Coronary artery (tissue), 2 donors: ENCODE results near the gene TMED4.
"Not testable (repeated sequence)": the region's sequence is repeated elsewhere in the genome, so short reads cannot be mapped to it uniquely, and the experiment has no call there.

Experiments
- DNase-seq: peaks from one replicate; pipeline ENCODE4 v3.0.0-alpha.2; 2017; ENCODE audit warnings: low spot score
- H3K27ac ChIP-seq, 2 donors: fragments of 200-600 bp; sonication (generic); one replicate each; pipeline ENCODE4 v1.5.1; 2016 to 2019
- H3K4me3 ChIP-seq: fragments of 200-600 bp; sonication (generic); 2 replicates; pipeline ENCODE4 v1.5.1; 2016; ENCODE audit warnings: mild to moderate bottlenecking, moderate library complexity
- TF ChIP-seq, protein P1 (sequence below): fragments of 200-600 bp; sonication (generic); IDR thresholded peaks from one replicate; pipeline ENCODE4 v1.5.1; 2019; ENCODE audit warnings: antibody characterized with exemption

TMED4 gene

DNA sequence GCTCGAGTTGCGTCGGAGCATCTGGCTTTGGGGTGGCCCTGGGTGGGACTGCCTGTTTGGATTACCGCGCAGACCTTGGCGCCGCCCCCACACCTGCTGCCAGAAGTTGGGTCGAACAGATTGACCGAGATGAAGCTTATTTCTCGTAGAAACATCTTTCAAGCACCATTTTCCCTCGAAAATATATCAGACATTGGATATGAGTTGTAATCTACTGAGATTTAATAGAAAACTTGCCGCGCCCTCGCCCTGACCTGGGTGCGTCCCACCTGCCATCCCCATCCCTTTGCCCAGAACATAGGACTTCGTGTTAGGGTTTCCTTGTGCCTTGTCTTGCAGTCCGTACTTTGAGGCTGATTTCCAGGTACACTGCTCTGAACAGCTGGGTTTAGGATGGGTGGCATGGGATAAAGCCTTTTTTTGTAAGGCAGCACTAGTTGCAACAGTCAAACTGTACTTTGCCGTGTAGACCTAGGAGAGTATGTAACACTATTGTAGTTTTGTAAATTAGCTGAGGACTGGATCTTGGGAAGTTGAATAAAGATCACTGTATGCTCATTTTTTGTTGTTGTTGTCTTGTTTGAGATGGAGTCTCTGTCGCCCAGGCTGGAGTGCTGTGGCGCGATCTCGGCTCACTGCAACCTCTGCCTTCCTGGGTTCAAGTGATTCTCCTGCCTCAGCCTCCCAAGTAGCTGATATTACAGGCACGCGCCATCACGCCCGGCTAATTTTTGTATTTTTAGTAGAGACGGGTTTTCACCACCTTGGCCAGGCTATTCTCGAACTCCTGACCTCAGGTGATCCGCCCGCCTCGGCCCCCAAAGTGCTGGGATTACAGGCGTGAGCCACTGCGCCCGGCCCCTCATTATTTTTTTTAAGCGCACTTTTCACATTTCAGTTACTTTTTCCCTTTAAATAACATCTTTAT is 25.4 kb upstream of the TMED4 start:
- TF ChIP-seq, protein P1, sequence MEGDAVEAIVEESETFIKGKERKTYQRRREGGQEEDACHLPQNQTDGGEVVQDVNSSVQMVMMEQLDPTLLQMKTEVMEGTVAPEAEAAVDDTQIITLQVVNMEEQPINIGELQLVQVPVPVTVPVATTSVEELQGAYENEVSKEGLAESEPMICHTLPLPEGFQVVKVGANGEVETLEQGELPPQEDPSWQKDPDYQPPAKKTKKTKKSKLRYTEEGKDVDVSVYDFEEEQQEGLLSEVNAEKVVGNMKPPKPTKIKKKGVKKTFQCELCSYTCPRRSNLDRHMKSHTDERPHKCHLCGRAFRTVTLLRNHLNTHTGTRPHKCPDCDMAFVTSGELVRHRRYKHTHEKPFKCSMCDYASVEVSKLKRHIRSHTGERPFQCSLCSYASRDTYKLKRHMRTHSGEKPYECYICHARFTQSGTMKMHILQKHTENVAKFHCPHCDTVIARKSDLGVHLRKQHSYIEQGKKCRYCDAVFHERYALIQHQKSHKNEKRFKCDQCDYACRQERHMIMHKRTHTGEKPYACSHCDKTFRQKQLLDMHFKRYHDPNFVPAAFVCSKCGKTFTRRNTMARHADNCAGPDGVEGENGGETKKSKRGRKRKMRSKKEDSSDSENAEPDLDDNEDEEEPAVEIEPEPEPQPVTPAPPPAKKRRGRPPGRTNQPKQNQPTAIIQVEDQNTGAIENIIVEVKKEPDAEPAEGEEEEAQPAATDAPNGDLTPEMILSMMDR, result no peak
- Histone ChIP-seq H3K4me3 (peak overlapping the region; percentile 88), H3K27ac (peak overlapping the region; percentile 98)
- DNase-seq, result no peak

DNA sequence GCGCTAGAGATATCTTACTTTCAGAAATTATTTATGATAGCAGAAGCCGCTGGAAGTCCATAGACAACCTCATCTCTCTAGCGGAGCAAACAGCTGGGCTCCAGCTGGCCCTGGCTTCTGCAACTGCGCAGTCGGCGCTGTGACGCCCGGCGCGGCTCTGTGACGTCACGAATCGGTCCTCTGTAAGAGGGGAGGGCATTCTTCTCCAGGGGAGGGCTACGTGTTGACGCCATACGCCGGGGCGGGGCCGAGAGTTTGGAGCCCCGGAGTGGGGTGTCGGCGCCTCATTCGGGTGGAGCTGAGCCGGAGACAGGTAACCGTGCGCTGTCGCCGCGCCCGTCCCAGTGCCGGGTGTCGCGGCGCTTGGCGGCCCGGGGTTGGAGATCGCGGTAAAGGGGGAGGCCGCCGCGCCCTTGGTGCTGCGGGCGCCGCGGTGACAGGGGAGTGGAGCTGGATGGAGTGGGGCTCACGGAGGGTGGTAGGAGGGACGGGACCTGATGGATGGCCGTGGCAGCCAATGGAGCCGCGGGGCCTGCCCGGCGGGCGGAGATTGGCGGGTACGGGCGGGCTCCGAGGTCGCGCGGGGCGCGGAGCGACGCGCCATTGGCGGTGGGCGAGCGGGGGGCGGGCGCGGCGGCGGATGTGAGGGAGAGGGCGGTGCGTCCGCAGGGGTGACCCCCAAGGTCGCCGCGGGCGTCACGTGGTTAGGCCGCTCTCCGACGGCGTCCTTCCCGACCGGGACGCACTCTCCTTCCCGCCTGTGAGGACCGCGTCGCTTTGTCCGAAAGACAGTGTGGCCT is 24.5 kb upstream of the TMED4 start, which contains the start of gene OGDH:
Gene OGDH, plus strand, starts transcription at position 287 of the 800 bp plus-strand sequence. CDS start 17,717 bp downstream, outside the sequence.
- DNase-seq, result peak; percentile 99
- TF ChIP-seq, protein P1, result no peak

DNA sequence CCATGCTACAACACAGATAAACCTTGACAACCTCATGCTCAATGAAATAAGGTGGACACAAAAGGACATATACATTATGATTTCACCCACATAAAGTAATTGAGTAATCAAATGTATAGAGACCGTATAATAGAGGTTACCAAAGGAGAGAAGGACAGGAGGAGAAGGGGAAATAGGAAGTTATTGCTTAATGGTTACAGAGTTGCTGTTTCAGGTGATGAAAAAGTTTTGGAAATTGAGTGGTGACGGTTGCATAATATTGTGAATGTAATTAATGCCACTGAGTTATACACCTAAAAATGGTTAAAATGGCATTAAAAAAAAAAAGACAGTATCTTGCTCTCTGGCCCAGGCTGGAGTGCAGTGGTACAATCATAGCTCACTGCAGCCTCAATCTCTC is 22.9 kb upstream of the TMED4 start:
- TF ChIP-seq, protein P1, result no peak
- Histone ChIP-seq H3K4me3 (no peak overlapping the region), H3K27ac (no peak overlapping the region)

More for the DNA sequence above, 24.5 kb upstream of the TMED4 start, which contains the start of gene OGDH:
- peak within 1 kb of the TSS; percentile 88 for H3K4me3 ChIP-seq
- peak within 1 kb of the TSS; percentile 98 for H3K27ac ChIP-seq

DNA sequence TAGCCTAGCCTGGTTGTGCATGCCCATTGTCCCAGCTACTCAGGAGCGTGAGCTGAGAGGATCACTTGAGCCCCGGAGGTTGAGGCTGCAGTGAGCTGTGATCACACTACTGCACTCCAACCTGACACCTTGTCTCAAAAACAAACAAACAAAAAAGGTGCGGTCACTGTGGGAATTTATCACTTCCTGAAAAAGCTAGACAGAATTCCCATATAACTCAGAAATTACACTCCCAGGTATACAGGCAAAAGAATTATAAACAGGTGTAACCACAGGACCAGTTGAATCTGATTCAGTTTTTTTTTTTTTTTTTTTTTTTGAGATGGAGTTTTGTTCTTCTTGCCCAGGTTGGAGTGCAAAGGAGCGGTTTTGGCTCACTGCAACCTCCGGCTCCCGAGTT is 21.2 kb upstream of the TMED4 start:
- Histone ChIP-seq H3K27ac (no peak overlapping the region), H3K4me3 (no peak overlapping the region)
- peak; percentile 11 for DNase-seq
- TF ChIP-seq, protein P1, result no peak

More for the DNA sequence above, 22.9 kb upstream of the TMED4 start:
- no peak for DNase-seq

DNA sequence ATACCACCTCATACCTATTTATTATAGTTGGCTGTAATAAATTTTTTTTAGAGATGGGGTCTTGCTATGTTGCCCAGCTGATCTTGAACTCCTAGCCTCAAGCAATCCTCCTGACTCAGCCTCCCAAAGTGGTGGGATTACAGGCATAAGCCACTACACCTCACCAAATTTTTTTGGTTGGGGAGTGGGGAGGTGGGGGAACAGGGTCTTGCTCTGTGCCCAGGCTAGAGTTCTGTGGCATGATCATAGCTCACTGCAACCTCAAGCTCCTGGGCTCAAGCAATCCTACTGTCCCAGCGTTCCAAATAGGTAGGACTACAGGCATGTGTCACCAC is 20.5 kb upstream of the TMED4 start:
- H3K27ac ChIP-seq, result no peak overlapping the region
- DNase-seq, result peak; percentile 26
- TF ChIP-seq, protein P1, result no peak
- no peak overlapping the region for H3K4me3 ChIP-seq

DNA sequence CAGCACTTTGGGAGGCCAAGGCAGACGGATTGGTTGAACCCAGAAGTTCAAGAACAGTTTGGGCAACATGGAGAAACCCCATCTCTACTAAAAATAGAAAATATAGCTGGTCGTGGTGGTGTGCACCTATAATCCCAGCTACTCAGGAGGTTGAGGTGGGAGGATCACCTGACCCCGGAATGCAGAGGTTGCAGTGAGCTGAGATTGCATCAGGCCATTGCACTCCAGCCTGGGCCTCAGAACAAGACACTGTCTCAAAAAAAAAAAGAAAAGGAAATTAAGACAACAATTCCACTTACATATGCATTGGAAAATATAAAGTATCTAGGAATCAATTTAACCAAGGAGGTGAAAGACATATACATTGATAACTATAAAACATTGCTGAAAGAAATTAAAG is 17.2 kb upstream of the TMED4 start:
- H3K27ac ChIP-seq, result no peak overlapping the region
- H3K4me3 ChIP-seq, result no peak overlapping the region
- peak; percentile 11 for DNase-seq
- TF ChIP-seq, protein P1, result no peak

DNA sequence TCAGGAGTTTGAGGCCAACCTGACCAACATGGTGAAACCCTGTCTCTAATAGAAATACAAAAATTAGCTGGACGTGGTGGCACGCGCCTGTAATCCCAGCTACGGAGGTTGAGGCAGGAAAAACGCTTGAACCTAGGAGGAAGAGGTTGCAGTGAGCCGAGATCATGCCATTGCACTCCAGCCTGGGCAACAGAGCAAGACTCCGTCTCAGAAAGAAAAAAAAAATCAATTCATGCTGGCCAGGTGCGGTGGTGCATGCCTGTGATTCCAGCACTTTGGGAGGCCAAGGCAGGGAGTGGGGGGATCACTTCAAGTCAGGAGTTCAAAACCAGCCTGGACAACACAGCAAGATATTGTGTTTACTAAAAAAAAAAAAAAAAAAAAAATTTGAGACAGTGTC is 15.2 kb upstream of the TMED4 start:
- peak; percentile 0 for DNase-seq
- H3K27ac ChIP-seq, H3K4me3 ChIP-seq: not testable (repeated sequence)
